Endothelial cell of umbilical vein (primary cell): ENCODE results near the gene SLC38A6.

Experiments used
- EZH2 ChIP-seq: IDR thresholded peaks from 2 replicates; pipeline ENCODE4 v1.6.1; 2012; ENCODE audit warnings: borderline replicate concordance, low read depth, mild to moderate bottlenecking, moderate library complexity, low read length, inconsistent platforms; ENCODE audit not compliant: severe bottlenecking
- TF ChIP-seq, protein P1 (sequence below), 2 donors: IDR thresholded peaks; 1 replicate in 1 of 2; 2 replicates in 1 of 2; pipeline ENCODE4 v1.5.1; 2011; ENCODE audit warnings: low read length in 2 of 2, mild to moderate bottlenecking in 2 of 2, moderate library complexity in 2 of 2, control low read depth in 1 of 2, inconsistent platforms in 1 of 2, low read depth in 1 of 2; ENCODE audit not compliant: insufficient read depth in 1 of 2; ENCODE audit errors: extremely low read depth in 1 of 2

DNA sequence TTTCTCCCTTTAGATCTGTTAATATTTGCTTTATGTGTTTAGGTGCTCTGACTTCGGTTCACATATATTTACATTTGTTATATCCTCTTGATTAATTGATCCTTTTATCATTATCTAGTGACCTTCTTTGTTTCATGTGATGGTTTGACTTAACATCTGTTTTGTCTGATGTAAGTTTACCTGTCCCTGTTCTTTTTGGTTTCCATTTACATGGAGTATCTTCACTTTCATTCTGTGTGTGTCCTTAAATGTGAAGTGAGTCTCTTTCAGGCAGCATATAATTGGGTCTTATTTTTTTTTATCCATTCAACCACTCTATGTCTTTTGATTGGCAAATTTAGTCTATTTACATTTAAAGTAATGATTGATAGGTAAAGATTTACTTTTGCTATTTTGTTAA lies 24.4 kb upstream of the SLC38A6 start:
- no peak for TF ChIP-seq EZH2
- TF ChIP-seq, protein P1, sequence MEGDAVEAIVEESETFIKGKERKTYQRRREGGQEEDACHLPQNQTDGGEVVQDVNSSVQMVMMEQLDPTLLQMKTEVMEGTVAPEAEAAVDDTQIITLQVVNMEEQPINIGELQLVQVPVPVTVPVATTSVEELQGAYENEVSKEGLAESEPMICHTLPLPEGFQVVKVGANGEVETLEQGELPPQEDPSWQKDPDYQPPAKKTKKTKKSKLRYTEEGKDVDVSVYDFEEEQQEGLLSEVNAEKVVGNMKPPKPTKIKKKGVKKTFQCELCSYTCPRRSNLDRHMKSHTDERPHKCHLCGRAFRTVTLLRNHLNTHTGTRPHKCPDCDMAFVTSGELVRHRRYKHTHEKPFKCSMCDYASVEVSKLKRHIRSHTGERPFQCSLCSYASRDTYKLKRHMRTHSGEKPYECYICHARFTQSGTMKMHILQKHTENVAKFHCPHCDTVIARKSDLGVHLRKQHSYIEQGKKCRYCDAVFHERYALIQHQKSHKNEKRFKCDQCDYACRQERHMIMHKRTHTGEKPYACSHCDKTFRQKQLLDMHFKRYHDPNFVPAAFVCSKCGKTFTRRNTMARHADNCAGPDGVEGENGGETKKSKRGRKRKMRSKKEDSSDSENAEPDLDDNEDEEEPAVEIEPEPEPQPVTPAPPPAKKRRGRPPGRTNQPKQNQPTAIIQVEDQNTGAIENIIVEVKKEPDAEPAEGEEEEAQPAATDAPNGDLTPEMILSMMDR (IDR thresholded peaks at IDR 0.05; ENCODE audit: extremely low read depth in 1 of 2, insufficient read depth in 1 of 2, low read depth in 1 of 2, low read length in 2 of 2), result no peak
